Measurements from ENCODE around the gene UCN2. TPM values are rescaled to one million over a fixed set of nuclear protein-coding genes. Genes with fewer than 3 reads are reported as not detected.

Gene UCN2
- total RNA-seq, 1 donor: 6.0 TPM

DNA sequence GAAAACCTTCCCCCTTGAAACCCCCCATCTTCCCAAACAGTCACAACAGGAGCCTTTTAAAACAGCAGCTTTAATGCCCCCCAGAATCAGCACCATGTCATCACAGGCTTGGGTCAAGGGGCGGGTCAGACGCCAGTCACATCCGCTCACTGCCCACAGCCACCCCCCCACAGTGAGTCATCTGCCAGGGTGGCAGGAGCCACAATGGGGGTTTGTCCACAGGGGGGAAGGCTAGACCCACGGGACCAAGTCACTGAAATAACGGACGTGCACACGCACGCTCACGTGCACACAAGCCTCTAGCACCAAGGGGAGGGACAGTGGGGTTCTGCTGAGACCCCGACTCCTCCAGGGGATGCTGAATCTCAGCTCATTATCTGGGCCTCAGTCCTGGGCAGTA lies 441 bp upstream of the UCN2 start:
- TF ChIP-seq, protein P1, sequence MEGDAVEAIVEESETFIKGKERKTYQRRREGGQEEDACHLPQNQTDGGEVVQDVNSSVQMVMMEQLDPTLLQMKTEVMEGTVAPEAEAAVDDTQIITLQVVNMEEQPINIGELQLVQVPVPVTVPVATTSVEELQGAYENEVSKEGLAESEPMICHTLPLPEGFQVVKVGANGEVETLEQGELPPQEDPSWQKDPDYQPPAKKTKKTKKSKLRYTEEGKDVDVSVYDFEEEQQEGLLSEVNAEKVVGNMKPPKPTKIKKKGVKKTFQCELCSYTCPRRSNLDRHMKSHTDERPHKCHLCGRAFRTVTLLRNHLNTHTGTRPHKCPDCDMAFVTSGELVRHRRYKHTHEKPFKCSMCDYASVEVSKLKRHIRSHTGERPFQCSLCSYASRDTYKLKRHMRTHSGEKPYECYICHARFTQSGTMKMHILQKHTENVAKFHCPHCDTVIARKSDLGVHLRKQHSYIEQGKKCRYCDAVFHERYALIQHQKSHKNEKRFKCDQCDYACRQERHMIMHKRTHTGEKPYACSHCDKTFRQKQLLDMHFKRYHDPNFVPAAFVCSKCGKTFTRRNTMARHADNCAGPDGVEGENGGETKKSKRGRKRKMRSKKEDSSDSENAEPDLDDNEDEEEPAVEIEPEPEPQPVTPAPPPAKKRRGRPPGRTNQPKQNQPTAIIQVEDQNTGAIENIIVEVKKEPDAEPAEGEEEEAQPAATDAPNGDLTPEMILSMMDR (IDR thresholded peaks at IDR 0.05; ENCODE audit: insufficient read depth, low read depth, low read length): no peak
- peak; percentile 62 for DNase-seq (ENCODE audit: low read depth)
- no peak overlapping the region for H3K4me3 ChIP-seq (ENCODE audit: low read depth, low read length)

DNA sequence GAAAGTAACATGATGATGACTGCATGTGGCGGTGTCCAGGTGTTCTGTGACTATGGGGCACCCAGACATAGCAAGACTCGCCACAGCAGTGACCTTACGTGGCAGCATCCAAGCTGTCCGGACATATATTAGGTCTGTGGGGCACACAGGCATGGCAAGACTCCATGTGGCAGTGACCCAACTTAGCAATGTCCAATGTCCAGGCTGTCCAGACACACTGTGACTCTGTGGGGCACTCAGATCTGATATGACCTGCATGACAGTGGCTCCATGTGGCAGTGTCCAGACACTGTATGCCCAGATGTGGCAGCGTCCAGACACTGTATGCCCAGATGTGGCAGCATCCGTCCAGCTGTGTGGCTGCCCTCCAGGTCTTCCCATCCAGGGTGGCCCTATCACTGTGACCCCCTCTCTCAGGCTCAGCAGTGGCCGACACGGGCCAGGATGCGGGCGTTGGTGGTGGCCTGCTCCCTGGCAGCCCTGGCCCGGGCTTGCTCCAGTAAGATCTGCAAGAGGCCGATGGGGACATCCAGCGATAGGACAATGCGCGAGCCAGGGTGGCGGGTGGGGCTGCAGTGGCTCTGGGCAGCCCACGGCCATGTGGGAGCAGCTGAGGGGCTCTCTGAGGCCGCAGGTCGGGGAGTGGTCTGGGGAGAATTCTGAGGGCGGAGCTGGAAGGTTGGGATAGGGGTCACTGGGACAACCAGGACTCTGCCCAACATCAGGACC lies 1.1 kb downstream of the UCN2 start:
- TF ChIP-seq, protein P1 (IDR thresholded peaks at IDR 0.05; ENCODE audit: insufficient read depth, low read depth, low read length): no peak

DNA sequence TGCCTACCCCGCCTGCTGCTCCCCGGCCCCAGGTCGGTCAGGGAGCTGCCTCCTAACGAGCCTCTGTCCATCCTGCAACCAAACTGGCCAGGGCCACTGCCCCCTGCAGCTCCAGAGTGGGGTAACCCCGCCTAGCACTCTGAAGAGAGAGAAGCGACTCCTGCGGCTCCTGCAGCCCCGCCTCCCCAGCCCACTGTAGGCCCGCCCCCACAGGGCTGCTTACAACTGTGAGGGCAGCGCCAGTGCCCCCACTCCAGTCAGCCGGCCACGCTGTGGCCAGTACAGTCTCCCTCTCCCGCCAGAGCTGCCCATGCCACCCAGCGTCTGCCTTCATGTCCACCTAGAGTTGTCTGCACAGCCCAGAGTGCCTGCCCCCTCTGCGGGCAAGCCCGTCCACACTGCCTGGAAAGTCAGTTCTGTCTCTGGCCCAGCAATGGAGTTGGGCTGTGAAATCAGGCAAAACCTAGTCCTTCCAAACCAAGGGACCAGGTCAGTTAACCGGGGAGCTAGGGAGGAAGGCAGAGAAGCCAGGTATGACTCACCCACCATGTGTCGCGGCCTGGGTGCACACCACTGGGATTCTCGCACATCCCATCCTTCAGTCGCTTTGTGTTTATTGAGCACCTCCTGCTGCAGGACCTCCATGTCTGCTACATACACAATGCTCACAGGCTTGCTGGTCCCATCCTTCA lies 2.4 kb downstream of the UCN2 start:
- TF ChIP-seq, protein P1 (IDR thresholded peaks at IDR 0.05; ENCODE audit: insufficient read depth, low read depth, low read length): peak; percentile 55
- DNase-seq (ENCODE audit: low read depth): peak; percentile 65
- H3K4me3 ChIP-seq (ENCODE audit: low read depth, low read length): peak overlapping the region; percentile 30

More for the DNA sequence above, 1.1 kb downstream of the UCN2 start:
- no peak for DNase-seq (ENCODE audit: low read depth)
- no peak overlapping the region for H3K4me3 ChIP-seq (ENCODE audit: low read depth, low read length)

DNA sequence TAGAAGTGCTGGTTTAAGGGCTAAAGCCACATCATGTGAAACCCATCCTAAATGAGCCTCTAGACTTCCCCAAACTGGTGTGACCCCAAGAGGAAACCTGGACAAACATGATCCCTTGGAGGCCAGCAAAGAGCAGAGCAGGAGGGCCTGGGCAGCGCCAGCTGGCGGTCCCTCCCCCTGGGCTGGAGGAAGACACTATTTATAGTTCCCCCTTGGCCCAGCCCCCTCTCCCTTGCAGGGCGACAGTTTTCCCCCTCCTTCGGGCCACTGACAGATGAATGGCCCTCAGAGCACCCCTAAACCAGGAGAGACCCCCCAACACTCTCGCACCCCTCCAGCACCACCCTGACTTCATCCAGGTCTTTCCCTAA lies 2.9 kb downstream of the UCN2 start:
- DNase-seq (ENCODE audit: low read depth): no peak
- TF ChIP-seq, protein P1 (IDR thresholded peaks at IDR 0.05; ENCODE audit: insufficient read depth, low read depth, low read length): no peak
- peak overlapping the region; percentile 30 for H3K4me3 ChIP-seq (ENCODE audit: low read depth, low read length)

DNA sequence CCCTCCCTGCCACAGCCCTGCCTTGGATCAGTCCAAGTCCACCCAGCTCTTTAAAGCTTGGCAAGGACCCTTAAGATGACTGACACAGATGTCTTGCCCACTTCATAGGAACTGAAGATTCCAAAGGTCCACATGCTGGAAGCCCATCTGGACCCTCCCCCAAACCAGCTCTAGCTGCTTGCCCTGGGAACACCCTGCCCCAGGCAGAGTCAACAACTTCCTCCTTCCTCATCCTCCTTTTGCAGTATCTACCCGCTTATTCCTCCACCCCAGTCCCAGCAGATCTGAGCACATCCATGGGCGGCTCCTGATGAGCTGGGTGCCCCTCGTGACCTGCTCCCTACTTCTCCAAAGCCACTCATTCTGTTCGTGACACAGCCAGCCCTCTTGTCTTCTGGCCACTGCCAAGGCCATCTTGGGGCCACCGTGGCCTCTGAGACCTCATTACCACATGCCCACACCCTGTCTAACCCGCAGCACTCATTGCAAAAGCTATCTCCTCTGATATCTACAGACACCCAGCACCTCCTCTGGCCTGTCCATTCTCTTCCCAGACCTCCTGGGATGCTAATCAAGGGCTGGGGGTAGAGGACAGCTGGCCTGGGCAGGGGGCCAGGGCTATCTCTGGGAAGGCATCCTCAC lies 5.0 kb downstream of the UCN2 start:
- no peak overlapping the region for H3K4me3 ChIP-seq (ENCODE audit: low read depth, low read length)
- no peak for DNase-seq (ENCODE audit: low read depth)
- TF ChIP-seq, protein P1 (IDR thresholded peaks at IDR 0.05; ENCODE audit: insufficient read depth, low read depth, low read length): no peak

DNA sequence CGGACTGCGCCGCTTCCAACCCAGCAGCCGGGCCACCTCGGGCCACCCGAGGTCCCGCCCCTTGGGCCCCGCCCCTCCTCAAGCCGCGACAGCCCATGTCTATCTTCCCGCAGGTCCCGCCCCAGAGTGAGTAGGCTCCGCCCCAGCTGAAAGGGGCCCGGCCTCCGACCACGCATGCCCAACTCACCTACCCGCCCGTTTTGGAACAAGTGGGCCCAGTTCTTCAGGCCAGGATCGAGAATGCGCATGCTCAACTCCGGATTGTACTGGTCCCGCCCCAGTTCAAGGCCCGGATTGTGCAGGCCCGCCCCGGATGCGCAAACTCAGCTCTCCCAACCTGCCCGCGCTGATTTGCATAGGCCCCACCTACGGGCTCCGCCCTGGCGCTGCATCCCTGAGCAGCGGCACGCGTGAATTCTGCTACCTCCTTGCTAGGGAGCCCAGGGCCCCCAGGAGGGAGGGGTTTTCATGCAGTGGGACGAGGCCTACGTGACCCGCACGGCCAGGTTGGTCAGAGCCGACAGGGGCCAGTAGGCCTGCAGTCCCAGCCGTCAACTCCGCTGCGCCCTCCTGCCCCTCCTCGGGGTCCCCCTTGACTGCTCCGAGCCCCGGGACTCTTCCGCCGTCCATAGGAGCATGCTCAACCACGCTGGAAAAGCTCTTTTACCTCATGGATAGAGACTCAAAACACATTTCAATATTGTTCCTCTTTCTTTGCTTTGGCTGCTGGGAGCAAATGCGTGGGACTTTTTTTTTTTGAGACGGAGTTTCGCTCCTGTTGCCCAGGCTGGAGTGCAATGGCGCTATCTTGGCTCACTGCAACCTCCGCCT lies 6.6 kb downstream of the UCN2 start, which contains the start of gene PFKFB4:
TSS of gene PFKFB4 (minus strand) at position 8 of the 831 bp plus-strand sequence. CDS start 26 bp downstream, outside the sequence.
- H3K4me3 ChIP-seq (ENCODE audit: low read depth, low read length): peak within 1 kb of the TSS; percentile 75
- DNase-seq (ENCODE audit: low read depth): peak; percentile 99
- TF ChIP-seq, protein P1 (IDR thresholded peaks at IDR 0.05; ENCODE audit: insufficient read depth, low read depth, low read length): peak; percentile 10
